Tibial artery (tissue), 4 donors: ENCODE measurements around the gene CORO2A.
"Not testable (repeated sequence)": the region's sequence is repeated elsewhere in the genome, so short reads cannot be mapped to it uniquely, and the experiment has no call there.

Experiments
- DNase-seq, 2 donors: peaks; one replicate each; pipeline ENCODE4 v3.0.0-alpha.2; 2019
- H3K27ac ChIP-seq, 2 donors: fragments of 200-600 bp; sonication (generic) in 1 of 2; 1 replicate in 1 of 2; 2 replicates in 1 of 2; pipeline ENCODE4 v1.5.1; 2018 to 2019; ENCODE audit warnings: mild to moderate bottlenecking in 1 of 2
- H3K27me3 ChIP-seq, 2 donors: fragments of 200-600 bp; sonication (generic) in 1 of 2; one replicate each; pipeline versions ENCODE4 v1.5.1 to v1.6.0; 2016 to 2019
- H3K36me3 ChIP-seq, 3 donors: fragments of 200-600 bp; sonication (generic) in 2 of 3; one replicate each; pipeline ENCODE4 v1.5.1; 2016 to 2019; ENCODE audit warnings: mild to moderate bottlenecking in 2 of 3
- H3K4me1 ChIP-seq, 4 donors: fragments of 200-600 bp; sonication (generic) in 2 of 4; 1 replicate in 3 of 4; 2 replicates in 1 of 4; pipeline ENCODE4 v1.5.1; 2016 to 2019
- H3K4me3 ChIP-seq, 2 donors: fragments of 200-600 bp; sonication (generic) in 1 of 2; 1 replicate in 1 of 2; 2 replicates in 1 of 2; pipeline ENCODE4 v1.5.1; 2018 to 2019; ENCODE audit warnings: mild to moderate bottlenecking in 2 of 2
- H3K9me3 ChIP-seq, 3 donors: fragments of 200-600 bp; sonication (generic) in 1 of 3; one replicate each; pipeline ENCODE4 v1.5.1; 2016 to 2019
- CTCF ChIP-seq, 2 experiments: fragments of 200-600 bp in 1 of 2; fragments of 450-650 bp in 1 of 2; IDR thresholded peaks; one replicate each; pipeline ENCODE4 v1.5.1; 2017 to 2019; ENCODE audit warnings: antibody characterized with exemption in 2 of 2, mild to moderate bottlenecking in 1 of 2, moderate library complexity in 1 of 2
- intact Hi-C: fragments of 100-400 bp; cut with DNase I; formaldehyde crosslinking; loops from one replicate; pipeline ENCODE4 v1.15.0; 2023; ENCODE audit warnings: low total_unique reads

CORO2A gene

DNA sequence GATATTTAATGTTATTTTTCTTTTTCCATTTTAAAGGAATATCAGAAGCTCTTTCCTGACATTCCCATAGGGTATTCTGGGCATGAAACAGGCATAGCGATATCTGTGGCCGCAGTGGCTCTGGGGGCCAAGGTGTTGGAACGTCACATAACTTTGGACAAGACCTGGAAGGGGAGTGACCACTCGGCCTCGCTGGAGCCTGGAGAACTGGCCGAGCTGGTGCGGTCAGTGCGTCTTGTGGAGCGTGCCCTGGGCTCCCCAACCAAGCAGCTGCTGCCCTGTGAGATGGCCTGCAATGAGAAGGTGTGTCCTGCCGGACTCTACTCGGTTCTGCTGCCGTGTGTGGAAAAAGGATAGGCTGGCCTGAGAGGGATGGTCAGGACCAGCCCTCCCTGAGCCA is 111.7 kb downstream of the CORO2A start:
- intact Hi-C loops, result no loop called here
- Histone ChIP-seq H3K27me3 (no peaks in the 10 kb centered on the region), H3K9me3 (no peaks in the 10 kb centered on the region), H3K36me3 (peaks cover 36 to 72% (median 53%) of the 10 kb centered on the region in 3 donors), H3K4me3 (no peak overlapping the region), H3K27ac (no peak overlapping the region), H3K4me1 (no peaks in the 10 kb centered on the region)
- DNase-seq, result no peak
- TF ChIP-seq CTCF (IDR thresholded peaks at IDR 0.05), result no peak

DNA sequence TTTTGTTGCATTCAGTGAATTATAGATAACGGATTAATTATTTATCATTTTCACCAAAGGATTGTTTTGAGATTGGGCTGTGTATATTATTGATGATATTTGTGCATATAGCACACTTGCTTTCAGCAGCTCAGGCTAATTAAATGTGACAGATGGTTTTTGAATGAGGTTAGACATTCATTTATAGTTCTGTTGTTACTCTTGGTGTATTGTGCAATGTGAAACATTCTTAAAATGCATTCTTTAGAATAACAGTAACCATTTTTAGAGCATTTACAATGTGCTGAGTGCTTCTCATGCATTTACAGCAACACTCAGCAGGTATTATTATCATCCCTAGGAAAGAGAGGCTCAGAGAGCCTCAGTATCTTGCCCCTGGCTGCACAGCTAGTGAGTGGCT is 112.1 kb downstream of the CORO2A start:
- Histone ChIP-seq H3K4me3 (no peak overlapping the region), H3K27me3 (no peaks in the 10 kb centered on the region), H3K9me3 (no peaks in the 10 kb centered on the region), H3K4me1 (no peaks in the 10 kb centered on the region), H3K27ac (no peak overlapping the region), H3K36me3 (peaks cover 36 to 72% (median 53%) of the 10 kb centered on the region in 3 donors)
- TF ChIP-seq CTCF (IDR thresholded peaks at IDR 0.05), result no peak
- intact Hi-C loops, result no loop called here
- DNase-seq, result no peak

DNA sequence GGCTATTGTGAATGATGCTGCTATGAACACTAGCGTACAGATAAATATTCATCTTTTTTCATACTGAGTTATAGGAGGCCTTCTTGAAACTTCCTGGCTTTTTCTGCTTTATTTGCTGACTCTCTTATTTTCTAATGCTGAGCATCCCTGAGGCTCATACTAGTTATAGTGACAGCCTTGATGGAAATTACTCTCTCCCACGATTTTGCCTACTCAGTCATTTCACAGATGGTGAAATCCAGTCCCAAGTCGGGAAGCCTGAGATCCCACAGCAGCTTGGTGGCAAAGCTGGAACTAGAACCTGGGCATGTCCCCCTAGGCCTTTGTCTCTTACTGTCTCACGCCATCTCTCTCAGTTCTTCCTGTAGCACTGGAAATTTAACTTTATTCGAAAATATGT is 113.5 kb downstream of the CORO2A start:
- DNase-seq, result no peak
- H3K27ac ChIP-seq, result no peak overlapping the region
- peaks cover 36 to 62% (median 53%) of the 10 kb centered on the region in 3 donors for H3K36me3 ChIP-seq
- intact Hi-C loops, result no loop called here
- H3K4me3 ChIP-seq, result no peak overlapping the region
- H3K9me3 ChIP-seq, result no peaks in the 10 kb centered on the region
- no peaks in the 10 kb centered on the region for H3K27me3 ChIP-seq
- no peak for TF ChIP-seq CTCF (IDR thresholded peaks at IDR 0.05)
- H3K4me1 ChIP-seq, result peaks cover 0 to 4% (median 0%) of the 10 kb centered on the region in 4 donors

DNA sequence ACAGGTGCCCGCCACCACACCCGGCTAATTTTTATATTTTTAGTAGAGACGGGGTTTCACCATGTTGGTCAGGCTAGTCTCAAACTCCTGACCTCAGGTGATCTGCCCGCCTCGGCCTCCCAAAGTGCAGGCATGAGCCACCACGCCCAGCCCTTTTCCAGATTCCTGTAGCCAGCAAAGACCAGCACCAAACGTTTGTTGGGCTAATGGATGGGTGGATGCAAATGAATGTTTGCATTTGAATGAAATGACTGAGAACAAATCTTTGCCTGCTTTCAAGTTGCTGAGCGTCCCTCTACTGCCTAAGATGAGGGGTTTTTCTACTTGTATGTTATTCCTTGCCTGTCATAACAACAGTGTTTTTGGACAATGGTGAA is 115.9 kb downstream of the CORO2A start:
- H3K27me3 ChIP-seq, H3K4me3 ChIP-seq, H3K4me1 ChIP-seq, H3K27ac ChIP-seq, intact Hi-C loops, DNase-seq, H3K9me3 ChIP-seq: not testable (repeated sequence)
- H3K36me3 ChIP-seq, result peaks cover 28 to 38% (median 33%) of the 10 kb centered on the region in 3 donors

DNA sequence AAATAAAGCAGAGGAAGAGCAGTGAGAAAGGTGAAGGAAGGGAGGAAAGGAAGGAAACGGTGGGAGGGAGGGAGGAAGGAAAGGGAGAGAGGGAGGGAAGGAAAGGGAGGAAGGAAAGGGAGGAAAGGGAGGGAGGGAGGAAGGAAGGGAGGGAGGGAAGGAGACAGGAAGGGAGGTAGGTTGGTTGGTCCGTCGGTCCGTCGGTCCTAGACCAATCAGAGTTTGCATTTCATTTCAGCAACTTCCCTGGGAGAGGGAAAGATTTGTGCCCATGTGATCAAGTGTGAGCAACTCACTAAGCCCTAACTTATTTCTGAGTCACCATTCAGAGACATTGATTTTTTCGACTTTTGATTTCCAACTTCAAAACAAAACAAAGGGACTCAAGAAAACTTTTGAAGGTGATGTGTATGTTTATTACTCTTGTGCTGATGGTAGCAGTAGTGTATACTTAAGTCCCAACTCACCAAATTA is 117.1 kb downstream of the CORO2A start:
- TF ChIP-seq CTCF (IDR thresholded peaks at IDR 0.05), result no peak
- no peaks in the 10 kb centered on the region for H3K9me3 ChIP-seq
- no peaks in the 10 kb centered on the region for H3K27me3 ChIP-seq
- no peak overlapping the region for H3K27ac ChIP-seq
- intact Hi-C loops, result no loop called here
- DNase-seq, result no peak
- peaks cover 0 to 6% (median 0%) of the 10 kb centered on the region in 4 donors for H3K4me1 ChIP-seq
- H3K4me3 ChIP-seq, result no peak overlapping the region
- H3K36me3 ChIP-seq, result peaks cover 17 to 27% (median 22%) of the 10 kb centered on the region in 3 donors

GRCh38 chr9:98074115-98074990 is 118.1 kb downstream of the CORO2A start:
- Histone ChIP-seq H3K4me1 (peaks cover 0 to 6% (median 0%) of the 10 kb centered on the region in 4 donors), H3K27ac (no peak overlapping the region), H3K36me3 (peaks cover 10 to 17% (median 17%) of the 10 kb centered on the region in 3 donors), H3K4me3 (no peak overlapping the region), H3K9me3 (no peaks in the 10 kb centered on the region), H3K27me3 (no peaks in the 10 kb centered on the region)
- peak; percentile 51 to 80 for TF ChIP-seq CTCF (IDR thresholded peaks at IDR 0.05)
- intact Hi-C loops, result no loop called here
- DNase-seq, result peak; percentile 36 to 58
